ENCODE results near the gene BTNL2. TPM values are rescaled to one million over a fixed set of nuclear protein-coding genes. Genes with fewer than 3 reads are reported as not detected.

BTNL2 gene, protein sequence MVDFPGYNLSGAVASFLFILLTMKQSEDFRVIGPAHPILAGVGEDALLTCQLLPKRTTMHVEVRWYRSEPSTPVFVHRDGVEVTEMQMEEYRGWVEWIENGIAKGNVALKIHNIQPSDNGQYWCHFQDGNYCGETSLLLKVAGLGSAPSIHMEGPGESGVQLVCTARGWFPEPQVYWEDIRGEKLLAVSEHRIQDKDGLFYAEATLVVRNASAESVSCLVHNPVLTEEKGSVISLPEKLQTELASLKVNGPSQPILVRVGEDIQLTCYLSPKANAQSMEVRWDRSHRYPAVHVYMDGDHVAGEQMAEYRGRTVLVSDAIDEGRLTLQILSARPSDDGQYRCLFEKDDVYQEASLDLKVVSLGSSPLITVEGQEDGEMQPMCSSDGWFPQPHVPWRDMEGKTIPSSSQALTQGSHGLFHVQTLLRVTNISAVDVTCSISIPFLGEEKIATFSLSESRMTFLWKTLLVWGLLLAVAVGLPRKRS
- total RNA-seq (2014; rRNA removed; shearing (Covaris generic)), result not detected in 2 replicates

DNA sequence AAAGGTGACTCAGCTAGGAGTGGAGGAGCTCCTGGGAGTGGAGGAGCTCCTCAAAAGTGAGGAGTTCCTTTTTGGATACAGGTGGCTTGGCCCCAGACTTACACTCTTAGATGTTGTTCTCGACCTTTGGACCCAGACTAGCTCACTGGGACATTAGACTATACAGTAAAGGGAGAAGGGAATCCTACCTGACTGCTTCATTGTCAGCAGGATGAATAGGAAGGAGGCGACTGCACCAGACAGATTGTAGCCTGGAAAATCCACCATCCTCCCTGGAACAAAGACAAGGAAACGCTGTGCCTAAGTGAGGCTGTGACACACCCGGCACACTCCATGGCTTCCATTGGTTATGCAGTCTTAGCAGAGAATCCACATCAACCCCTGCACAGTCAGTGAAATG is at the start of gene BTNL2:
Gene BTNL2, minus strand, starts transcription at position 325 of the 400 bp plus-strand sequence. Its CDS starts 58 bp downstream, at position 267.

DNA sequence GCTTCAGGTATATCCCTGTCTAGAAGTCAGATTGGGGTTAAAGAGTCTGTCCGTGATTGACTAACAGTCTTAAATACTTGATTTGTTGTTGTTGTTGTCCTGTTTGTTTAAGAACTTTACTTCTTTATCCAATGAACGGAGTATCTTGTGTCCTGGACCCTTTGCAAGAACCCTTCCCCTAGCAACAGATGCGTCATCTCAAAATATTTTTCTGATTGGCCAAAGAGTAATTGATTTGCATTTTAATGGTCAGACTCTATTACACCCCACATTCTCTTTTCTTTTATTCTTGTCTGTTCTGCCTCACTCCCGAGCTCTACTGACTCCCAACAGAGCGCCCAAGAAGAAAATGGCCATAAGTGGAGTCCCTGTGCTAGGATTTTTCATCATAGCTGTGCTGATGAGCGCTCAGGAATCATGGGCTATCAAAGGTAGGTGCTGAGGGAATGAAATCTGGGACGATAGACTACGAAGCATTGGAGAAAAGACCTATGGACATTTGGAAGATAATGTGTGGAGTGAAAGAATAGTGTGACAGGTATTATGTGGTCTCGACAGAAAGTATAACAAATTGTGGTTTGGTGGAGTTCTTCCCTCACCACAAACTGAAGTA is 32.7 kb upstream of the BTNL2 start, which contains the start of gene HLA-DRA:
Gene HLA-DRA, plus strand, starts transcription at position 286 of the 613 bp plus-strand sequence. Its CDS starts 64 bp downstream, at position 350.

DNA sequence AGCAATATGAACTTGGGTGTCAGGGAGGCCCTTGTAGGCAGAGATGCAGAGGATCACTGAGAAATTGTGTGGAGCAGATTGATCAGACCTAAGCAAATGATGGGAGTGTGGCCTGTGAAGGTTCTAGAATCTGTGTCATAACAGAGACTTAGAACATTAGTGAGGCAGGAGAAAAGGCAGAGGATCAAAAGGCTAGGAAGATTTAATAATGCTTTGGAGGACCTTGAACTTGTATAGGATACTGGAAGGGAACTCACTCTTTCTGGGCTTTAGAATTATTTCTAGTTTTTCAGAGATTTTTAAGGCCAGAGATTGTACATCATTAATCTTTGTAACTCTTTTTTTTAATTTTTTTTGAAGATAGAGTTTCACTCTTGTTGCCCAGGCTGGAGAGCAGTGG is 35.2 kb downstream of the BTNL2 start, which contains the start of gene TSBP1:
Gene TSBP1, minus strand, starts transcription at position 101 of the 400 bp plus-strand sequence. CDS start 197 bp downstream, outside the sequence.

Small RNAs within 50 kb of the gene (small RNA-seq; reads per million reads assigned to genes)
- not detected for gene RNU6-603P

Other genes starting within 250 kb of the BTNL2 start
- gene EGFL8, start 242.6 kb downstream of the BTNL2 start, total RNA-seq (2014; rRNA removed; shearing (Covaris generic)), result 5.5 and 12.9 TPM in 2 replicates
- 53.5 and 66.1 TPM in 2 replicates for gene AGPAT1, start 231.1 kb downstream of the BTNL2 start, total RNA-seq (2014; rRNA removed; shearing (Covaris generic))
- gene RNF5, start 228.8 kb downstream of the BTNL2 start, total RNA-seq (2014; rRNA removed; shearing (Covaris generic)), result 39.9 and 40.1 TPM in 2 replicates
- 0.64 and 2.6 TPM in 2 replicates for gene AGER, start 222.9 kb downstream of the BTNL2 start, total RNA-seq (2014; rRNA removed; shearing (Covaris generic))
- gene PBX2, start 217.0 kb downstream of the BTNL2 start, total RNA-seq (2014; rRNA removed; shearing (Covaris generic)), result 19.9 and 33.7 TPM in 2 replicates
- gene GPSM3, start 214.5 kb downstream of the BTNL2 start, total RNA-seq (2014; rRNA removed; shearing (Covaris generic)), result 13.7 and 15.4 TPM in 2 replicates
- gene NOTCH4, start 183.1 kb downstream of the BTNL2 start, total RNA-seq (2014; rRNA removed; shearing (Covaris generic)), result 4.6 and 4.7 TPM in 2 replicates
- gene TSBP1, start 35.3 kb downstream of the BTNL2 start, total RNA-seq (2014; rRNA removed; shearing (Covaris generic)), result 0.08 TPM in 1 of 2 replicates, not detected in the other
- gene HLA-DRA, start 32.7 kb upstream of the BTNL2 start, total RNA-seq (2014; rRNA removed; shearing (Covaris generic)), result 285 and 293 TPM in 2 replicates
- gene HLA-DRB5, start 123.1 kb upstream of the BTNL2 start, total RNA-seq (2014; rRNA removed; shearing (Covaris generic)), result 40.7 and 40.9 TPM in 2 replicates
- 67.3 and 68.2 TPM in 2 replicates for gene HLA-DRB1, start 182.7 kb upstream of the BTNL2 start, total RNA-seq (2014; rRNA removed; shearing (Covaris generic))
- 1.9 and 2.0 TPM in 2 replicates for gene HLA-DQA1, start 230.2 kb upstream of the BTNL2 start, total RNA-seq (2014; rRNA removed; shearing (Covaris generic))

Data from A375 (cell line).